Midbrain (tissue), 1 donor: Measurements from ENCODE around the gene ARHGEF1.
"Not testable (repeated sequence)": the region's sequence is repeated elsewhere in the genome, so short reads cannot be mapped to it uniquely, and the experiment has no call there.

Experiments used
- DNase-seq: peaks from one replicate; lab custom pipeline; 2025; lab: John Stamatoyannopoulos, UW

The ARHGEF1 gene

DNA sequence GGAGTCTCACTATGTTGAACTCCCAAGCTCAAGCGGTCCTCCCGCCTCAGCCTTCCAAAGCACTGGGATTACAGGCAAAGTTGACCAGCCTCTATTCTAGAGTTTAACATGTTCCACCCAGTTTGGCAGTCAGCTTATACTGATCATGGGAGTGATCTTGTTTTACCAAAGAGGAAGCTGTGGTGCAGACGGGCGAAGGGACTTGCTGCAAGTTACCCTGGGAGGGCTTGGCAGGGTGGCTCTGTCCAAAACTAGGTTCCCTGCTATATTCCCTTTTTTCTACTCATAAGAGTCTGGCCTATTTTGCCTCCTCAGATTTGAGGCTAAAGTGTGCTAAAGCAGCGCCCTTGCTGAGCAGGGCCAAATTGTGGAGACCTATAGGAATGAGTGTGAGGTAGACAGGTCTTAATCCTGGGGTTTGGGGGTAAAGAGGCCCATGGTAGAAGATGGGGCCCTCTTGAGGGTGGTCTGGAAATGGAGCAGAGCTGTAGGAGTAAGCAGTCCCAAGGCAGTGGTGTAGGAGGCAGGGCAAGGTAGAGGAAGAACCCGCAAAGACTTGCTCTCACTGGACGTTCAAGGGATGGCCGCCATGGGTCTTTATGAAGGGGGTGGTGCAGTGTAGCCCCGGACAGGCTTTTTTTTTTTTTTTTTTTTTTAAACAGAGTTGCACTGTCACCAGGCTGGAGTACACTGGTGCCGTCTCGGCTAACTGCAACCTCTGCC, 19.6 kb upstream of the ARHGEF1 start:
- no peak for DNase-seq

DNA sequence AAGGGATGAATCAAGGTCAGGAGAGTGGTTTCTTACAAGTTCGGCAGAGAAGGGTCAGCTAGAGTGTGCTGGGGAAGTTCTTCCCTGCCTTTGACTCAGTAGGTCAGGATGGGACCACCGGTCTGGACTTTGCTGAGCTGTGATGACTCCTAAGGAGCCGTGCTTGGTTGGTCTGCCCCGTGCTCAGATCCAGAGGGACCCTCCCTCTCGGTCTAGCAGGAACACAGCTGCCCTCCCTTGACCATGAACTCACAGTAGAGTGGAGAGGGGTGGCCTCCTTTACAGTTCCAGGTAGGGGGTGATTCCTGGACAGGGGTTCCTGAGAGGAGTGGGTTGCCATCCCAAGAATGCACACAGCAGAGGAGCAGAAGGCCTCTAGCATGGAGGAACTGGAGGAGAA, 18.6 kb upstream of the ARHGEF1 start:
- no peak for DNase-seq

DNA sequence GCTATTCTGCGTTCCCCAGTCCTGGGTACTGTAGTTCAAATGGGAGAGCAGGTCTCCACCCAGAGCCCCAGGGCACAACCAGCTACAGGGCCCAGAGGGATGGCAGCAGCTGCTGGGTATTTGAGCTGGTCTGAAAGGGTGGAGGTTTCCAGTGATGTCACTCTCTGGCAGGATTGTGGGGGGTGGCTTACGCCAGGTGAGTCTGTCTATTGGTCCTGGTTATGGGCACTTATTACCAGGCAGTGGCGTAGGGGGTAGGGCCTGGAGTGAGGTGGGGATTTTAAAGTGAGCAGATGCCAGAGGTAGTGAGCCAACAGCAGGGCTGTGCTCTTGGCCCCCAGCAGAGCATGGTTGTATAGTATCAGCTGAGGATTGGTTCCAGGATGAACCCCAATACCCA, 16.7 kb upstream of the ARHGEF1 start:
- no peak for DNase-seq

GRCh38 chr19:41868120-41868988, 14.6 kb upstream of the ARHGEF1 start:
- no peak for DNase-seq

DNA sequence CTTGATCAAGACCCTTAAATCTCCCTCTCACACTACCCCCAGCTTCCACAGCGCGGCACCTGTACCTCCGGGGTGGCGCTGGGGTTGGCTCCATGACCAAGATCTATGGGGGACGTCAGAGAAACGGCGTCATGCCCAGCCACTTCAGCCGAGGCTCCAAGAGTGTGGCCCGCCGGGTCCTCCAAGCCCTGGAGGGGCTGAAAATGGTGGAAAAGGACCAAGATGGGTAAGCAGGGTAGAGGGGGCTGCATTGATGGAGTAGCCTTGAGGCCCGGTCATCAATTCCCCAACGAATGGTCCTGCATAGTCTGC, 14.0 kb upstream of the ARHGEF1 start:
- DNase-seq: no peak

- no peak for DNase-seq
Observed at GRCh38 chr19:41869374-41869955, 13.5 kb upstream of the ARHGEF1 start.

DNA sequence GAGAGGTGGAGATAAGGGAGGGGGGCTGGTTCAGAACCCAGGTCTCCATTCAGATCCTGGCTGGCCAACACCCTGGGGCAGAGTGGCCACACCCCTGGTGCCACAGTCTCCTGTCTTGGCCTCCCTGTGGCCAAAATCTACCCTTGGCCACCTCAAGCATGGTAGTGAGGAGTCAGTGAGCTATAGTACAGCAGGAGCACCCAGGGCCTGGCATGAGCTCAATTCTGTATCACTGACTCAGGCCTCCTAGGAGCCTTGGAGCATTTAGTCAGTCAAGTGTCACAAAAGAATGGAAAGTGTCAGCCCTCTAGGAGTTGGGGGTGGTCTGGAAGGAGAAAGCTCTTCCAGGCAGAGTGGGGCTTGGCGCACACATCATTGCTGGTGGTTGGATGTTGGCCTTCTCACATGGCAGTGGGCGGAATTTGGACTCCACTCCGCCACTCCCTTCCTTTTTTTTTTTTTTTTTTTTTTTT, 12.5 kb upstream of the ARHGEF1 start:
- DNase-seq: no peak

- peak; percentile 9 for DNase-seq
Observed at GRCh38 chr19:41871573-41872383, 11.2 kb upstream of the ARHGEF1 start.

GRCh38 chr19:41872384-41872774, 10.6 kb upstream of the ARHGEF1 start:
- no peak for DNase-seq

GRCh38 chr19:41872775-41873647, 10.0 kb upstream of the ARHGEF1 start:
- peak; percentile 46 for DNase-seq

DNA sequence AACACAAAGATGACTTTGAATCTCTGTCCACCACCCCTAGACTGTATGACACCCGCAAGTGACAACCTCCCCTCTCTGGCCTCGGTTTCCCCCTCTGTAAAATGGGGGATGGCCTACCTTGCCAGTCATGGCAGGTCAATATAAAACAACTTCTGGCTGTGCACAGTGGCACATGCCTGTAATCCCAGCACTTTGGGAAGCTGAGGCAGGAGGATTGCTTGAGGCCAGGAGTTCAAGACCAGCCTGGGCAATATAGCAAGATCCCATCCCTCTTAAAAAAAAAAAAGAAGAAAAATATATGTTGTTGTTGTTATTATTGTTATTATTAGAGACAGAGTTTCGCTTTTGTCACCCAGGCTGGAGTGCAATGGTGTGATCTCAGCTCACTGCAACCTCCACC, 7.0 kb upstream of the ARHGEF1 start:
- not testable (repeated sequence) for DNase-seq

DNA sequence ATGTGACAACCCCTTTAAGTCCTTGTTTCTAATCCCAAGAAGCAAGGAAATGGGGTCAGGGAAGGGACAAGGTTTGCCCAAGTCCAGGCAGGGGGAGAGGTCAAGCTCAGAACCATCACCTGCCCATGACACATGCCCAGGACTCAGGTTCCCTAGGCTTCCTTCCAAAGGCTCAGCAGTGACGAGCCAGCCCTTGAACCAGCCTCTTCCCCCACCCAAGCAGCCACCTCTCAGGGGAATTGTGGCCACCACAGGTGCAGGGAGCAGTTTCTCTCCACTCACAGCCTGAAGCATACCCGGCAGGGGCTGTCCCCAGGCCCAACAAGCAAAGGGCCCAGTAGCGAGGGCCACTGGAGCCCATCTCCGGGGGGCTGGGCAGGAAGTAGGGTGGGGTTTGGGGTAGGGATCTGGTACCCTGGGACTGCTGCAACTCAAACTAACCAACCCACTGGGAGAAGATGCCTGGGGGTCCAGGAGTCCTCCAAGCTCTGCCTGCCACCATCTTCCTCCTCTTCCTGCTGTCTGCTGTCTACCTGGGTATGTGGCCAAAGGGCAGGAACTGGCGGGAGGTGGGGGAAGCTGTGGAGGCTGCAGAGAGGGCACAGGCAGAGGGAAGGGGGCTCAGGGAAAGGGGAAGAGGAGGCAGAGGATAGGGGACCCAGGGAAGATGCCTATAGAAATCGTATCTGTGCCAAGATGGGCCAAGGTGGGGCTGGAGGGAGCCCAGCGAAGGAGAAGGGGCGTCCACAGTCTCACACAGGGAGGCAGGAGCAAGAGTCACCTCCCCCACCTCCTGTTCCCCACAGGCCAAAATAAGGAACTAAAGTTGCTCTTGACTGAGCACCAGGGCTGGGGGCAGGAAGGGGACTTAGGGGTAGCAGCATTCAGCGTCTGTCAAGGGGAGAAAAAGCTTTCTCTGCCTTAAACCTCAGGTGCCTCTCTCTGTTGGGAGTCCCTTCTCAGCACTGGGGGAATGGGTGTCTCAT, 5.8 kb upstream of the ARHGEF1 start, which contains the start of gene CD79A:
CD79A (plus strand) TSS at position 433 of the 986 bp plus-strand sequence; CDS start at position 459, 26 bp downstream.
- peak; percentile 10 for DNase-seq

DNA sequence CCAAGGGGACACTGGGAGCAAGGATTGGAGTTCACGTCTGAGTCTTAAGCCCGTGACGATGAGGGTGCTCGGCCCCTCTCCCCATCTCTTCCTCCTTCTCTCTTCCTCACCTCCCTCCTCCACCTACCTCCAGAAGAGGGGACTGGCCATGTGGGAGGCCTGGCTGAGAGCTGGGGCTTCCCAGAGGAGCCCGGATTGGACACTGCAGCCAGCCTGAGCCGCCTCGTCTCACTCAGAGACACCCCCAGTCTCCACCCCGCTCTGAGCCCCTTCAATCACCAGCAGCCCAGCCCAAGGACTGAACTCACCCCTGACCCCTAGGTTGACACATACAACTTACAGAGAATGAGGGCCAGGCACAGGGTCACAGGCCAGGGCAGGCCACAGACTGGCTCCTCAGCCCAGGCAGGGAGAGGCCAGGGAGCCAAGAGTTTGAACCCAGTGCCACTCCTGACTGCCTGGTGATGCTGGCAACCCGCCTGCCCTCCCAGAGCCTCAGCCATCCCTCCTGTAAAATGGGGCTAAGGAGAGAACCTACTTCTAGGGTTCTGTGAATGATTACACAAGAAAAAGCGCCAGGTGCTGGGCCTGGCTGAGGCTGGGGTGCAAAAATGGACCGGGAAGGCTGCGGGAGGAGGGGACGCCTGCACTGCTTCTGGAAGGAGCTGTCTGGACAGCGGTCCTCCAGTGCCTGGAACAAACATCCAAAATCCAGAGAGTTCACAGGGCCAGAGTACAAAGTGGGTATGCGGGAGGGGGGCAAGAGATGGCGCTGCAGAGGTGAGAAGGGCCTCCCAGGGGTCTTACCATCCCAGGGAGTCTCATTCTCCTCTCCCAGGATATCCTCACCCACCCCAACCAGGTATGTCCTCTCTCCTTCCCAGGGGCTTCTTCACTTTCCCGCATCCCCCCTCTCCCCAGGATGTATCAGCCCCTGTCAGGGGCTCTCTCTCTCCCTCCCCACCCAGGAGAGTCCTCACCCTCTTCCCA, 4.8 kb upstream of the ARHGEF1 start:
- no peak for DNase-seq

DNA sequence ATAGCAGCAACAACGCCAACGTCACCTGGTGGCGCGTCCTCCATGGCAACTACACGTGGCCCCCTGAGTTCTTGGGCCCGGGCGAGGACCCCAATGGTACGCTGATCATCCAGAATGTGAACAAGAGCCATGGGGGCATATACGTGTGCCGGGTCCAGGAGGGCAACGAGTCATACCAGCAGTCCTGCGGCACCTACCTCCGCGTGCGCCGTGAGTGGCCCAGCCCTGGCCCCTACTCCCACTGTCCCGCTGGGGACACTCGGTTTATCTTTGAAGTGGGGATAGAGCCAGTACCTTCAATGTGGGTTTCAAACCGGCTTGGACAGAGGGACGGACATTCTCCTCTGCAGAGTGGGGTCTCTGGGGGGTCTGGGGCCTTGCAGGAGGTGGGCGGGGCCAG, 3.9 kb upstream of the ARHGEF1 start:
- no peak for DNase-seq

- DNase-seq: no peak
Observed at GRCh38 chr19:41879670-41880328, 3.2 kb upstream of the ARHGEF1 start.

DNA sequence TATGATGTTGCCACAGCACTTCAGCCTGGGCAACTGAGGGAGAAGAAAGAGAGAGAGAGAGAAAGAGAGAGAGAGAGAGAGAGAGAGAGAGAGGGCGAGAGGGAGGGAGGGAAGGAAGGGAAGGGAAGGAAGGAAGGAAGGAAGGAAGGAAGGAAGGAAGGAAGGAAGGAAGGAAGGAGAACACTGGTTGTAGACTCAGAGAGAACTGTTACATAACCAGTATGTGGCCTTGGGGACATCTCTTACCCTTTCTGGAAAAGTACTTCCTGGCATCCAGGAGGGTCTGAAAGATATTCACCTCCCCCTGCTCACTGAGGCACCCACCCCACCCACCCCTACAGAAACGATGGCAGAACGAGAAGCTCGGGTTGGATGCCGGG, 2.7 kb upstream of the ARHGEF1 start:
- no peak for DNase-seq

- no peak for DNase-seq
Observed at GRCh38 chr19:41883463-41883820, 458 bp downstream of the ARHGEF1 start.
